Motor neuron (in vitro differentiated cells): ENCODE data around the gene UIMC1. TPM values are rescaled to one million over a fixed set of nuclear protein-coding genes. Genes with fewer than 3 reads are reported as not detected.

ENCODE experiments used
- ATAC-seq, 8 experiments: fragments of 200-7000 bp; cut with Tn5 transposase; replicated peaks in 6 of 8; 2 replicates each; pipeline ENCODE4 v1.8.0; 2021; ENCODE audit warnings: mild to moderate bottlenecking in 8 of 8, moderate library complexity in 8 of 8
- H3K27ac ChIP-seq, 2 donors: fragments of 250-450 bp; sonication (Bioruptor Pico); 2 replicates each; pipeline ENCODE4 v1.9.0; 2021; ENCODE audit warnings: antibody characterized with exemption in 2 of 2, mild to moderate bottlenecking in 2 of 2, moderate library complexity in 1 of 2
- H3K4me1 ChIP-seq, 2 donors: fragments of 250-450 bp; sonication (Bioruptor Pico); replicated peaks in 1 of 2; 2 replicates each; pipeline ENCODE4 v1.6.1; 2021; ENCODE audit warnings: antibody characterized with exemption in 2 of 2, mild to moderate bottlenecking in 2 of 2, moderate library complexity in 1 of 2
- H3K4me3 ChIP-seq, 5 donors: fragments of 250-450 bp; sonication (Bioruptor Pico); 2 replicates each; pipeline ENCODE4 v1.9.0; 2021; ENCODE audit warnings: antibody characterized with exemption in 5 of 5, mild to moderate bottlenecking in 5 of 5, moderate library complexity in 4 of 5
- WGBS, 10 experiments: fragments of 450-650 bp; shearing (Covaris generic); methylation state at CpG; one replicate each; pipeline ENCODE4 v1.0.0; 2022; 5-methylcytosine and 5-hydroxymethylcytosine counted together
- in situ Hi-C, 9 experiments: fragments of 400-800 bp; cut with MboI; loops; one replicate each; pipeline ENCODE4 v1.15.0; 2021; ENCODE audit warnings: low sequenced_read_pairs in 9 of 9, low pct_unique_long_range_greater_than_20kb in 2 of 9; ENCODE audit not compliant: unreplicated experiment in 9 of 9
- total RNA-seq, 8 experiments: library from RNA; unstranded; fragments of 300-600 nt; gene quantifications; 2 replicates each; pipeline versions ENCODE4 v1.2.3 to v1.2.4, GENCODE V29; 2022

UIMC1 gene
- total RNA-seq, 8 experiments from 2014 or later, result 28.4 to 47.1 (median 36.0) TPM

GRCh38 chr5:176892663-176893062 lies 113.9 kb downstream of the UIMC1 start:
- no peaks in the 10 kb centered on the region for H3K4me1 ChIP-seq
- in situ Hi-C loops, result no loop called here
- no peak overlapping the region for H3K27ac ChIP-seq
- 81 to 100% (median 83%) methylated on average over 1 to 3 of the region's 3 CpGs; no CpG with 5 or more reads in 6 of the 10 experiments for WGBS, 10 experiments
- no peak for ATAC-seq
- no peak overlapping the region for H3K4me3 ChIP-seq

DNA sequence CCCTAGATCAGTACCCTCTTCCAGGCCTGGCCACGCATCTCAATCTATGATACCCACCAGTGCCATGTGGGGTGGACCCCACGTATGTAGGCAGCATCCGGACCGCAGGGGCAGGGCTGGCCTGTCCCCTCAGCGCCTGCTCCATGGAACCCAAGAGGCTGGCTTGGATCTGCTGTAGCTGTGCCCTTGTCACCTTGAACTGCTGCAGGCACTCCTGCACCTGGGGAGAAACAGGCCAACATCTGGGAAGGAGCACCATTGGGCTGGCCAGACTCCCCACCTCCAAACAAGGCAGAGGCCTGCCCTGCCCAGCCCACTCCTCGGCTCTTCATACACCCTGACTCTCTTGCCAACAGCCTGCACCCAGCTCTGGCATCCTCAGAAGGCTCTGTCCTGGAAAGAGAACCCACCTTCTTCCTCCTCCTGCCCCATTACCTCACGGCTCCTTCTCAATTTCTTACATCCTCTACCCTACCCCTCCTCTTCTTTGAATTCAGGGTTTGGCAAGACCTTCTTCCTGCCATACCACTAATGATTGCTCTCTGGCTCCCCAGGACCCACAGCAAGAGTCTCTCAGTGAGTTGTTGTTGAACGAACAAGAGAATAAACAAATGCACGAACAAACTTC lies 115.1 kb downstream of the UIMC1 start:
- no peak overlapping the region for H3K4me3 ChIP-seq
- WGBS, 10 experiments, result 20 to 82% (median 58%) methylated on average over 1 to 7 of the region's 9 CpGs; no CpG with 5 or more reads in 1 of the 10 experiments
- ATAC-seq, result no peak

GRCh38 chr5:176890455-176891330 lies 115.9 kb downstream of the UIMC1 start:
- in situ Hi-C loops, result no loop called here
- Histone ChIP-seq H3K4me3 (no peak overlapping the region), H3K4me1 (no peaks in the 10 kb centered on the region), H3K27ac (no peak overlapping the region)
- no peak for ATAC-seq
- 0 to 100% (median 20%) methylated on average over 1 to 5 of the region's 9 CpGs; no CpG with 5 or more reads in 5 of the 10 experiments for WGBS, 10 experiments

More for the DNA sequence above, 115.1 kb downstream of the UIMC1 start:
- H3K4me1 ChIP-seq, result no peaks in the 10 kb centered on the region
- no peak overlapping the region for H3K27ac ChIP-seq
- in situ Hi-C loops, result no loop called here

DNA sequence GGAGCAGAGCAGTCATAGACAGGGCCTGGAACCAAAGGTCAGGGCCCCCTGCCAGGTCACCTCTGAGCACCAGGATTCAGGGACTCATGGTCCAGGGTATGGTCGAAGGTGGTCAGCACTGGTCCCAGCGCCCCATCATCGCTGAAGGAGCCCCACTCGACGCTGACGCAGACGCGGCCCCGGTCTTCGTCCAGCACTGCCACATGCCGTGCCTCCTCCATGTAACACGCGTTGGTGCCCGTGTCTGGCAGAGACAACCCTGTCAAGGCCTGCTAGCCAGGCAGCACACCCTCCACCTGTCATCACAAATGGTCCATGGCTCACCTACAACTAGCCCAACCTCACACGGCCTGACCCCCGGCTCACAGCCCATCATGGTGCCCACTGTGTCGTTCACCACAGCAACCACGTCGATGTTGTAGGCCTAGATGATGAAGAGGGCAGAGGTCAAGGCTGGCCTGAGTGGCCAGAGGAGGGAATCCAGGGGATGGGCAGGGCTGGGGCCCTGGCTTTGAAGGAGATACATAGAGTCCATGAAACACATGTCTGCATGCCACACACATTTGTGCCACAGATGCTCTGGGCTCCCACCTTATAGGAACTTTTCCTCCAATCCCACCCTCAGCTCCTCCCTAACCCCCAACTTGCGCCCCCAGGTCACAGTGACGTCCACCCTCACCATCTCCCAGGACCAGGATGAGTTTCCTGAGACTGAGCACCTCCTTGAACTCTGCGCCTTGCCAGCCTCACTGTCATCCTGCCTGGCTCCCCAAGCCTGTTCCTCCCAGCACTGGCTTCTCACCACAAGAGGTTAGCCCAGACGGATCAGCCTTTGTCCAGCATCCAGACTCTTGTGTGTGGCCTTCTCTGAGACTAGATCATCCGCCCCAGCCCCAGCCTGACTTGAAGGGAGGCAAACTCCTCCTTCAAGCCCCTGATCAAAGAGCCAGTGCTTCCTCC lies 117.0 kb downstream of the UIMC1 start:
- Histone ChIP-seq H3K4me1 (peaks cover under 1 to 1% of the 10 kb centered on the region in 2 donors), H3K4me3 (no peak overlapping the region), H3K27ac (no peak overlapping the region)
- in situ Hi-C loops, result no loop called here
- no peak for ATAC-seq
- 61 to 88% (median 78%) methylated on average over 2 to 3 of the region's 24 CpGs; no CpG with 5 or more reads in 4 of the 10 experiments for WGBS, 10 experiments

- no peak for ATAC-seq
- H3K4me3 ChIP-seq, result no peak overlapping the region
- in situ Hi-C loops, result no loop called here
Observed at GRCh38 chr5:176888865-176889165, 117.8 kb downstream of the UIMC1 start.

DNA sequence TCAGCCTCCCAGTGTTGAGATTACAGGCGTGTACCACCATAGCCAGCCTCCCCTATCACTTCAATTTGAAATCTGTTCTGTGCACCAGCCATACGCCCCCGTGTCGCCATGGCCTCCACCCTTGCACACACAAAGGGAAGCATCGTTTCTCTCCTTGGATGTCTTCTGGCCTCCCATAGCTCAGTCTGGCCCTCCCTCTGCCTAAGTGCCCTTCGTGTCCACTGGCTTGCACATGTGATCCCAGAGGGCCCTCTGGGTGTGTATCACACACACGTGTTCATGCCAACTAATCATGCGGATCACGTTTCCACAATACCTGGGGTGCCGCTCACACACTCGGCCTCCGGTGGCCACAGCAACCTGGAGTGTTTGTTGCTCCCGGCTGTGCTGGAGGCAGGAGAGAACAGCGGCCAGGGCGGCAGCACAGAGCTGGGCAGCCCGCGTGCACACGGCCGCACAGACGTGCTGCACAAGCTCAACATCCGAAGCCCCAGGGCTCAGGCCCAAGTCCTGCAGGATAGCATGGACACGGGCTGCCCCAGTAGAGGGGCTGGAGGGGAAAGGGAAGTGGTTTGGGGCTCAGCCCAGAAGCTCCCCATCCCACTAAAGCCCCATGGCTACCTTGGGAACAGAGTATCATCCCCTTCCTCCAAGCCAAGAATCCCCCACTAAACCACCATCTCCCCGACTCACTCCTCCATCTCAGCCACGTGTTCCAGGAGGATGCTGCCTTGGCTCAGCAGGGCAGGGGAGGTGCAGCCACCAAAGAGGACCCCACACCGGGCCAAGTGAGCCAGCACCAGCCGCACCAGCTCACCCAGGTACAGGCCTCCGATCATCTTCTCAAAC lies 118.3 kb downstream of the UIMC1 start:
- Histone ChIP-seq H3K27ac (no peak overlapping the region), H3K4me1 (peaks cover 14 to 15% of the 10 kb centered on the region in 2 donors), H3K4me3 (no peak overlapping the region)
- ATAC-seq, result no peak
- in situ Hi-C loops, result no loop called here
- WGBS, 10 experiments, result 0 to 100% (median 80%) methylated on average over 1 to 18 of the region's 27 CpGs; no CpG with 5 or more reads in 1 of the 10 experiments

More at GRCh38 chr5:176888865-176889165, 117.8 kb downstream of the UIMC1 start:
- H3K27ac ChIP-seq, result no peak overlapping the region
- WGBS, 10 experiments, result 0 to 80% (median 63%) methylated on average over 1 of the region's 1 CpG; no CpG with 5 or more reads in 6 of the 10 experiments
- H3K4me1 ChIP-seq, result peaks cover 8 to 9% of the 10 kb centered on the region in 2 donors

- H3K27ac ChIP-seq, result no peak overlapping the region
- peaks cover 19 to 20% of the 10 kb centered on the region in 2 donors for H3K4me1 ChIP-seq
- no peak for ATAC-seq
- WGBS, 10 experiments, result 53 to 100% (median 89%) methylated on average over 1 to 13 of the region's 28 CpGs; no CpG with 5 or more reads in 5 of the 10 experiments
- in situ Hi-C loops, result no loop called here
- H3K4me3 ChIP-seq, result no peak overlapping the region
Observed at GRCh38 chr5:176887252-176887849, 119.2 kb downstream of the UIMC1 start.

- no peak for ATAC-seq
- H3K4me1 ChIP-seq, result peaks cover 21 to 23% of the 10 kb centered on the region in 2 donors
- 64 to 100% (median 82%) methylated on average over 4 to 8 of the region's 13 CpGs; no CpG with 5 or more reads in 6 of the 10 experiments for WGBS, 10 experiments
- in situ Hi-C loops, result no loop called here
- H3K4me3 ChIP-seq, result no peak overlapping the region
- no peak overlapping the region for H3K27ac ChIP-seq
Observed at GRCh38 chr5:176886336-176887251, 120.0 kb downstream of the UIMC1 start.

- peaks cover 21 to 23% of the 10 kb centered on the region in 2 donors for H3K4me1 ChIP-seq
- ATAC-seq, result no peak
- 20 to 67% (median 45%) methylated on average over 1 to 4 of the region's 4 CpGs; no CpG with 5 or more reads in 3 of the 10 experiments for WGBS, 10 experiments
- H3K4me3 ChIP-seq, result no peak overlapping the region
- in situ Hi-C loops, result no loop called here
- no peak overlapping the region for H3K27ac ChIP-seq
Observed at GRCh38 chr5:176884571-176884890, 122.0 kb downstream of the UIMC1 start.

DNA sequence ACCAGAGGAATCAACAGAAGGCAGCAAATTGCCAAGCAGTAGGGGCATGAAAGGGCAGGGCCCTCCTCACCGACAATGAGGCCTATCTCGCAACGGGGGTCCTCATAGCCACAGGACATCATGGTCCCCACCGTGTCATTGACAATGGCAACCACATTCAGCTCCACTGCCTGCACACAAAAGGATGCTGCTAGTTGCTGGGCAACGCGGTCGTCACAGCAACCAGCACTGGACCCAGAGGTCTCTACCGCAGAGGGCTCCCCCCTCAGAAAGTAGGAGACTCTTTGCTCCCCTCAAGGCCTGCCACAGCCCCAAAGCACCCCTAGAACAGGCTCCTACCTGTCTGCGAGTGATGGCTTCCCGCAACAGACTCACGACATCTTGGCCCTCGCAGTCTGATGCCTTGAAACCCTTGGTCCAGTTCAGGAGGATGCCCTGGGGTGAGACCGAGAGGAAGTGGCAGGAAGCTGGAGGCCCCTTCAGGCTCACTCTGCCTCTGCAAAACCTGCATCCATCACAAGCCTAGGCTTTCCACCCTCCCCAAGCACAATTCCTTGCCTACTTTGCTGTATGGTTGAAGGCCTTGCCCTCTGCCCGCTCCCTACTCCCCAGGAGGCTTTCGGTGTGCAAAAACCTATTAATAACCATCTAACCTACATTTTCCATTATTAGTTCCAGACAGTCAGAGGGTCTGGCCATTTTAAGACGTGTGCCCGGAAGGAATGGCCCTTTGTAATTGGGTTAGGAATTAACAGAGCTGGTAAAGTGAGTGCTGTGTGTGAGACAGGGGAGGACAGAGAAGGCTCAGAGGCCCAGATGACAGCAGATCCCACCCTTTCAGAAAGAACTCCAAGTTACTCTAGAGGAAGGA lies 122.6 kb downstream of the UIMC1 start:
- no peak overlapping the region for H3K4me3 ChIP-seq
- H3K4me1 ChIP-seq, result peaks cover 21 to 23% of the 10 kb centered on the region in 2 donors
- peak overlapping the region in 1 of 2 donors; percentile 40 for H3K27ac ChIP-seq
- in situ Hi-C loops, result no loop called here
- peak in 5 of 8 experiments; percentile 47 to 71 (median 64) for ATAC-seq
- WGBS, 10 experiments, result 10 to 100% (median 67%) methylated on average over 1 to 7 of the region's 17 CpGs; no CpG with 5 or more reads in 2 of the 10 experiments
